ENCODE measurements around the gene PTTG1IP. TPM values are rescaled to one million over a fixed set of nuclear protein-coding genes. Genes with fewer than 3 reads are reported as not detected.

PTTG1IP gene
- total RNA-seq, 2 donors from 2014 or later = 301 to 351 TPM

DNA sequence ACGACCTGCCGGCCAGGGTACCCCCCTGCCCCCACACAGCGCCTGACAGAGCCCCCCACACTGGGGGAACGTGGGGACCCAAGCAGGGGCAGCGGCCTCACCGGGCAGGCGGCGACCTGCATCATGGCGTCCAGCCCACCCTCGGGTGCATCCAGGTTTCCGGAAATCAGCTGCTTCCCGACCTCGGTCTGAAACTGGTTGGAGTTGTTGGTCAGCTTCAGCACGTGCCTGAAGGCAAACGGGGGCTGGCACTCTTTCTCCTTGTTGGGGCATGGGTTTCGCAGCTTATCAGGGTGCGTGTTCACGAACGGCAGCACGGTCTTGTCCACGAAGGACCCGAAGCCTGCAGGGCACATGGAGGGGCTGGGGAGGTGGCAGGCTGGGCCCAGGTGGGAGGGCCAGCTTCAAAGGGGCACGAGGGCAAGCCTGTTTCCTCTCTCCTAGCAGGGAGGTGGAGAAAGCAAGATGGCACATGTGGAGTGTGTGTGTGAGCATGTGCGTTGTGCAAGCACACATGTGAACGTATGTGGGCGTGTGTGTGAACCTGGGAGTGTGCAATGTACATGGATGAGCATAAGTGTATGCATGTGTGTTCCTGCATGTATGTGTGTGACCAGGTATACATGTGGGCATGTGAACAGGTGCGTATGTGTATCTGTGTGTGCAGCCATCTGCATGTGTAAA, 28.0 kb upstream of the PTTG1IP start:
- H3K4me3 ChIP-seq = no peak overlapping the region
- TF ChIP-seq CTCF (IDR thresholded peaks at IDR 0.05) = no peak
- ATAC-seq (ENCODE audit: insufficient number of reproducible peaks, low FRiP score, low read depth) (no peak), DNase-seq (ENCODE audit: low spot score) (no peak)
- H3K27me3 ChIP-seq (replicated peaks; ENCODE audit: insufficient read depth) = no peaks in the 10 kb centered on the region
- no peaks in the 10 kb centered on the region for H3K9me3 ChIP-seq
- no peak overlapping the region for H3K27ac ChIP-seq
- H3K36me3 ChIP-seq = peaks cover 3% of the 10 kb centered on the region
- no peaks in the 10 kb centered on the region for H3K4me1 ChIP-seq (ENCODE audit: control insufficient read depth in 1 of 2, low read depth in 2 of 2)

GRCh38 chr21:44900559-44901251, 27.2 kb upstream of the PTTG1IP start:
- TF ChIP-seq CTCF (IDR thresholded peaks at IDR 0.05) = no peak
- no peak for DNase-seq (ENCODE audit: low spot score)

DNA sequence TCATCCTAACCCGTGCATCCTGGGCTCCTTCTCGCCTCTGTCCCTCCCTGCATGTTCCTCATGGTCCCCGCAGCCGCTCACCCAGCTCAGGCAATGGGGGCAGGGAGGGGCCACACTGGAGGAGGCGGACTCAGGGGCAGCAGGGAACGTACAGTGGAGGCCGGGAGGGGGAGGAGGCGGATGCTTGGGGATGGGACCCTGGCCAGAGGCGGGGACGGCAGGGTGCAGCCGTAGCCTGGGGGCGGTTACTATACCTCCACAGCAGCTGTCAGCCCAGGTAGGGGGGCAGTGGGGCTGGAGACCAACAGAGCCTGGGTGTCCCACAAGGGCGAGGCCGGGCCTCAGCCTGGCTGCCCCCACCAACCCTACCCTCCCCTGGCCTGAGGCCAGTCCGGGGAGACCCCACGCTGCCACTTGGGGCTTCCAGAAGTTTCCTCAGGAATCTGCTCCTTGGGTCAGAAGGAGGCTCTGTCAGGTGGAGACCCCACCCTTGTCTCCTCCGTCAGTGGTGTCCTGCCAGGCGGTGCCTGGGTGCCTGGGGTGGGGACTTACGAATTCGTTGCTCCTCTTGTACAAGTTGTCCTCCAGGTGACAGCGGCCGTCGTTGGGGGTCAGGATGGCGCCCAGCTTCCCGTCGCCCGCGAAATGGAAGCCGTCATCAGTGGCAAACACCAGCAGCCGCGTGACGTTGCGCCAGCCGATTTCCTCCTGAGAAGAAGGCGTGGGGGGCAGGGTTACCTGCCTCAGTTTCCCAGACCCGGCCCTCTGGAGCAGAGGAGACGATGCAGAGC, 26.5 kb upstream of the PTTG1IP start:
- Histone ChIP-seq H3K9me3 (no peaks in the 10 kb centered on the region), H3K27me3 (replicated peaks; ENCODE audit: insufficient read depth) (no peaks in the 10 kb centered on the region), H3K4me1 (ENCODE audit: control insufficient read depth in 1 of 2, low read depth in 2 of 2) (no peaks in the 10 kb centered on the region), H3K4me3 (no peak overlapping the region), H3K36me3 (peaks cover 3% of the 10 kb centered on the region), H3K27ac (no peak overlapping the region)
- no peak for TF ChIP-seq CTCF (IDR thresholded peaks at IDR 0.05)
- DNase-seq (ENCODE audit: low spot score) (no peak), ATAC-seq (ENCODE audit: insufficient number of reproducible peaks, low FRiP score, low read depth) (no peak)

More at GRCh38 chr21:44900559-44901251, 27.2 kb upstream of the PTTG1IP start:
- no peaks in the 10 kb centered on the region for H3K27me3 ChIP-seq (replicated peaks; ENCODE audit: insufficient read depth)
- no peak overlapping the region for H3K4me3 ChIP-seq
- peaks cover 3% of the 10 kb centered on the region for H3K36me3 ChIP-seq
- H3K9me3 ChIP-seq = no peaks in the 10 kb centered on the region
- no peak for ATAC-seq (ENCODE audit: insufficient number of reproducible peaks, low FRiP score, low read depth)
- no peaks in the 10 kb centered on the region for H3K4me1 ChIP-seq (ENCODE audit: control insufficient read depth in 1 of 2, low read depth in 2 of 2)
- H3K27ac ChIP-seq = no peak overlapping the region

- H3K4me3 ChIP-seq = no peak overlapping the region
- DNase-seq (ENCODE audit: low spot score) = no peak
These were observed 25.6 kb upstream of the PTTG1IP start for GRCh38 chr21:44898851-44899767.

More at GRCh38 chr21:44898851-44899767, 25.6 kb upstream of the PTTG1IP start:
- no peak for ATAC-seq (ENCODE audit: insufficient number of reproducible peaks, low FRiP score, low read depth)
- no peak for TF ChIP-seq CTCF (IDR thresholded peaks at IDR 0.05)
- Histone ChIP-seq H3K27ac (no peak overlapping the region), H3K9me3 (no peaks in the 10 kb centered on the region), H3K27me3 (replicated peaks; ENCODE audit: insufficient read depth) (no peaks in the 10 kb centered on the region), H3K36me3 (peaks cover 3% of the 10 kb centered on the region), H3K4me1 (ENCODE audit: control insufficient read depth in 1 of 2, low read depth in 2 of 2) (no peaks in the 10 kb centered on the region)
